GM20431 (cell line): ENCODE measurements around the gene RTCB.
"Not testable (repeated sequence)": the region's sequence is repeated elsewhere in the genome, so short reads cannot be mapped to it uniquely, and the experiment has no call there.

ENCODE experiments used
- in situ Hi-C: fragments of 300-500 bp; cut with MseI, MboI; formaldehyde crosslinking; loops from one replicate; pipeline ENCODE4 v1.15.0; 2020; ENCODE audit warnings: low sequenced_read_pairs; ENCODE audit not compliant: unreplicated experiment

Gene RTCB

GRCh38 chr22:32396255-32396654, 15.8 kb downstream of the RTCB start:
- in situ Hi-C loops = no loop called here

- in situ Hi-C loops = no loop called here
Observed at GRCh38 chr22:32395107-32395506, 16.9 kb downstream of the RTCB start.

DNA sequence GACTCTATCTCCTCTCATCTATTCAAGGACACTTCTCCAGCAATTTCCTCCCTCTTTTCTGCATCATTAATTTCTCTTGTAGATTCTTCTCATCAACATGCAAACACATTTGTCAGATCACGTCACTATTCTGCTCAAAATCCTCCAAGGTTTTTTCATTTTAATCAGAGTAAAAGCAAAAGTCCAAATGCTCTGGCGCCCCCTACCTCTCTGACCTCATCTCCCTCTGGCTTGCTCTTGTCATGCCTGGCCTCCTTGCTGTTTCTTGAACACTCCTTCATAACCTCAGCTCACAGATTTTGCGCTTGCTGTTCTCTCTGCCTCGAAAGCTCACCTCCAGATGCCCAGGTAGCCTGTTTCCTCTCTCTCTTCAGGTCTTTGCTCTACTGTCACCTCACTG, 22.4 kb downstream of the RTCB start:
- in situ Hi-C loops = no loop called here

GRCh38 chr22:32385681-32386080, 26.4 kb downstream of the RTCB start:
- in situ Hi-C loops = no loop called here

GRCh38 chr22:32380991-32381390, 31.1 kb downstream of the RTCB start:
- in situ Hi-C loops = no loop called here

- in situ Hi-C loops = no loop called here
Observed at GRCh38 chr22:32378707-32379272, 33.3 kb downstream of the RTCB start.

DNA sequence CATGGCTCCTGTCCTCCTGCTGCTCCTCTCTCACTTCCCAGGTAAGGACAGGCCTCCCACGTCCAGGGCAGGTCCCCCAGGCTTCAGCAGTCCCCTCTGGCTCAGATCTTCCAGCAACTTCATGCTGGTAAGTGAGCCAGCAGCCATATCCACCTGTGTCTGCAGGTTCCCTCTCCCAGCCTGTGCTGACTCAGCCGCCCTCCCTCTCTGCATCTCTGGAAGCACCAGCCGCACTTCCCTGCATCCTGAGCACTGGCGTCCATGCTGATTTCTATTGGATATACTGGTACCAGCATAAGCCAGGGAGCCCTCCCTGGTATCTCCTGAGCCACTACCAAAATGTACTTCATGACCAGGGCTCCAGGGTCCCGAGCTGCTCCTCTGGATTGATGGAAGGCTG, 35.4 kb downstream of the RTCB start:
- in situ Hi-C loops = no loop called here

GRCh38 chr22:32375678-32376450, 36.2 kb downstream of the RTCB start:
- in situ Hi-C loops = no loop called here

GRCh38 chr22:32364210-32364609, 47.8 kb downstream of the RTCB start:
- in situ Hi-C loops = no loop called here

GRCh38 chr22:32361257-32361656, 50.8 kb downstream of the RTCB start:
- in situ Hi-C loops = no loop called here

DNA sequence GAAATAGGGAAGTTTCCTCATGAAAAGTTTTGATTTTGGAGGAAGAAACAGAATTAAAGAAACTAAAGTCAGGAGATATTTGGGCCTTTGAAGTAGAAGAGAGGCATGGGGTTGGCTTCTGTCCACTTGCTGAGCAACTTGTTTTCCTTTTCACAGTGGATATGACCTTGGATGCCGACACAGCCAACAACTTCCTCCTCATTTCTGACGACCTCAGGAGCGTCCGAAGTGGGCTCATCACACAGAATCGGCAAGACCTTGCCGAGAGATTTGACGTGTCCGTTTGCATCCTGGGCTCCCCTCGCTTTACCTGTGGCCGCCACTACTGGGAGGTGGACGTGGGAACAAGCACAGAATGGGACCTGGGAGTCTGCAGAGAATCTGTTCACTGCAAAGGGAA, 52.0 kb downstream of the RTCB start:
- in situ Hi-C loops = not testable (repeated sequence)

DNA sequence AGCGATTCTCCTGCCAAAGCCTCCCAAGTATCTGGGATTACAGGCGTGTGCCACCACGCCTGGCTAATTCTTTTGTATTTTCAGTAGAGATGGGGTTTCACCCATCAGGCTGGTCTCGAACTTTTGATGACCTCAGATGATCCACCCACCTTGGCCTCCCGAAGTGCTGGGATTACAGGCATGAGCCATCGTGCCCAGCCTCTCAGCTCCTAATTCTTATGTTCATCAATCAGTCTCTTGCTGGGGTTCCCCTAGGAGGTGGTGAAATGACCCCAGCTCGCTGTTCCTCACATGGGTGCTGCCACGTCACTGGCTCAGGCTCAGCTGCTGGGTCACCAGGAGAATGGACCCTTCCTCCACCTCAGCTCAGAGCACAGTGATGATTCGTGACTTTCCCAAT, 54.5 kb downstream of the RTCB start, which contains the start of gene RFPL3:
TSS of gene RFPL3 (plus strand) at position 301 of the 400 bp plus-strand sequence. CDS start 205 bp downstream, outside the sequence.
- in situ Hi-C loops = not testable (repeated sequence)

- in situ Hi-C loops = no loop called here
Observed at GRCh38 chr22:32355760-32356159, 56.3 kb downstream of the RTCB start.

GRCh38 chr22:32354360-32355351, 57.4 kb downstream of the RTCB start:
- in situ Hi-C loops = no loop called here

GRCh38 chr22:32353840-32354239, 58.2 kb downstream of the RTCB start:
- in situ Hi-C loops = no loop called here

DNA sequence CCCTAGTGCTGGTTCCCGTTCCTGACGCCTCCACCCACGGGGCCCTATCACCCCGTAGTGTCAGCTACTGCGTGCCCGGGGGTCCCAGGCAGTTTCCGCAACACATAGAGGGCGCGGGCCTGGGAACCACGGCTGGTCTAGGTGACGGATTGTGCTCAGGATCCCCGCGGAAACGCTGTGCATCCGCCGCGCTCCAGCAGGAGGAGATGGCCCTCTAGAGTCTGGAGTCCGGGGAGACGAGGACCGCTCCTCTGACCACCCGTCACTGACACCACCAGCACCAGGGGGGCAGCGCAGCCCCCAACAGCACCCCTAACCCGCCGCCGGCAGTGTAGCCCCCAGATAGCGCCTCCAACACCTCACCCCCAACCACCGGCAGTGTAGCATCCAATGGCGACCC, 58.8 kb downstream of the RTCB start:
- in situ Hi-C loops = no loop called here

- in situ Hi-C loops = no loop called here
Observed at GRCh38 chr22:32352681-32353080, 59.4 kb downstream of the RTCB start.

- in situ Hi-C loops = not testable (repeated sequence)
Observed at GRCh38 chr22:32351875-32352274, 60.2 kb downstream of the RTCB start.

DNA sequence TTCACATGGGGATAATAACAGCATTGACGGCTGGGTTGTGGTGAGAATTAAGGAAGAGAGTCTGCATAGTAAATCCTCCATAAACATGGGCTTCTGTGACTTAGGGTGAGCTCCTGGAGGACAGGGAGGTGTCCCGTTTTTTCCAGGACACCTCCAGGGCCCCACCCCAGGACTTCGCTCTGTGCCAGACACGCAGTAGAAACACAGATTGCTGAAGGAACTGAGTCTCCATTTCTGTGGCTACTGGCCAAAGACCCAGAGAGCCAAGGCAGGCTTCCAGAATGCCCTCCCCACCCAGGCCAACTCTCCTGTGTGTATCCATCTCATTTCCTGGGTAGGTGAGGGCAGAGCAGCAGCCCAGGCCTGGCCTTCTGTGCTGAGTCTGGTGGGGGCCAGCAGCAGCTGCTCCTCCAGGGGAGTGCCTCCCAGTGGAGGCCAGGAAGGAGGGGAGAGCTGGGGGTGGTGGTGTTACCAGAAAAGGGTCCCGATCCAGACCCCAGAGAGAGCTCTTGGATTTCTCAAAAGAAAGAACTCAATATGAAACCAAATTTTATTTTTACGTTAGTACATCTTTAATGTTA, 63.9 kb downstream of the RTCB start:
- in situ Hi-C loops = no loop called here

GRCh38 chr22:32343941-32344340, 68.1 kb downstream of the RTCB start:
- in situ Hi-C loops = no loop called here
